PC-9 (cell line): ENCODE results near the gene TSHR. TPM values are rescaled to one million over a fixed set of nuclear protein-coding genes. Genes with fewer than 3 reads are reported as not detected.

Experiments
- BruUV-seq: library from RNA; stranded (reverse); fragments of 400-500 nt; replicated peaks from 2 replicates; lab custom pipeline; 2021; lab: Mats Ljungman, UMichigan
- CTCF ChIA-PET: fragments of 300-600 bp; sonication (Branson Sonifier 250); formaldehyde crosslinking; loops from one replicate; lab custom pipeline; 2022; ENCODE audit warnings: antibody characterized with exemption; lab: Charles Lee
- POLR2A ChIA-PET: fragments of 300-600 bp; sonication (Branson Sonifier 250); formaldehyde crosslinking; loops from one replicate; lab custom pipeline; 2022; ENCODE audit warnings: antibody characterized with exemption; ENCODE audit not compliant: unreplicated experiment; lab: Charles Lee
- DNase-seq, 2 experiments: peaks; one replicate each; pipeline versions ENCODE4 v3.0.0 to v3.0.0-alpha.2; 2015 to 2022; ENCODE audit warnings: mixed read lengths in 1 of 2
- H2AFZ ChIP-seq: fragments of 200-600 bp; sonication (generic); 2 replicates; pipeline ENCODE4 v1.8.1; 2017; ENCODE audit warnings: antibody characterized with exemption
- H3F3A ChIP-seq: fragments of 200-600 bp; sonication (generic); 2 replicates; pipeline ENCODE4 v1.8.1; 2017; ENCODE audit warnings: antibody characterized with exemption, mild to moderate bottlenecking, low read depth; ENCODE audit not compliant: insufficient read depth
- H3K27ac ChIP-seq: fragments of 200-600 bp; sonication (generic); 2 replicates; pipeline ENCODE4 v1.6.1; 2016; ENCODE audit warnings: mixed run types
- H3K27me3 ChIP-seq: fragments of 200-600 bp; sonication (generic); 2 replicates; pipeline ENCODE4 v1.6.1; 2016; ENCODE audit warnings: low read depth, mixed run types; ENCODE audit not compliant: insufficient read depth
- H3K36me3 ChIP-seq: fragments of 200-600 bp; sonication (generic); 2 replicates; pipeline ENCODE4 v1.6.1; 2016; ENCODE audit warnings: low read depth, mixed run types
- H3K4me1 ChIP-seq: fragments of 200-600 bp; sonication (generic); replicated peaks from 2 replicates; pipeline ENCODE4 v1.6.1; 2016; ENCODE audit warnings: mixed run types; ENCODE audit not compliant: insufficient read depth
- H3K4me2 ChIP-seq: fragments of 200-600 bp; sonication (generic); 2 replicates; pipeline ENCODE4 v1.6.1; 2017; ENCODE audit warnings: mixed run types
- H3K4me3 ChIP-seq: fragments of 200-600 bp; sonication (generic); 2 replicates; pipeline ENCODE4 v1.6.1; 2016; ENCODE audit warnings: mixed run types
- H3K79me2 ChIP-seq: fragments of 200-600 bp; sonication (generic); 2 replicates; pipeline ENCODE4 v1.6.1; 2017; ENCODE audit warnings: low read depth, mixed run types
- H3K9me2 ChIP-seq: fragments of 200-600 bp; sonication (generic); 2 replicates; pipeline ENCODE4 v1.8.1; 2017; ENCODE audit warnings: mild to moderate bottlenecking; ENCODE audit not compliant: insufficient read depth
- H3K9me3 ChIP-seq: fragments of 200-600 bp; sonication (generic); 2 replicates; pipeline ENCODE4 v1.8.1; 2016; ENCODE audit warnings: low read depth; ENCODE audit not compliant: insufficient read depth
- H4K20me1 ChIP-seq: fragments of 200-600 bp; sonication (generic); 2 replicates; pipeline ENCODE4 v1.8.1; 2017; ENCODE audit not compliant: insufficient read depth
- EZH2 ChIP-seq: fragments of 200-600 bp; sonication (generic); IDR thresholded peaks from 2 replicates; pipeline ENCODE4 v1.8.0; 2017; ENCODE audit warnings: antibody characterized with exemption, low read depth
- intact Hi-C: fragments of 100-400 bp; cut with micrococcal nuclease; formaldehyde crosslinking; loops from one replicate; pipeline ENCODE4 v1.10.0; 2022; ENCODE audit not compliant: unreplicated experiment
- total RNA-seq: library from RNA; stranded (reverse); gene quantifications from 2 replicates; pipeline ENCODE4 v1.2.3, GENCODE V29; 2021
- TF ChIP-seq, protein P1 (sequence below): fragments of 200-600 bp; sonication (generic); conservative IDR thresholded peaks from 2 replicates; pipeline ENCODE4 v1.6.1; 2017; ENCODE audit warnings: mixed run types, antibody characterized with exemption, mild to moderate bottlenecking, moderate library complexity

TSHR gene
- total RNA-seq, 1 experiment from 2014 or later, result not detected

DNA sequence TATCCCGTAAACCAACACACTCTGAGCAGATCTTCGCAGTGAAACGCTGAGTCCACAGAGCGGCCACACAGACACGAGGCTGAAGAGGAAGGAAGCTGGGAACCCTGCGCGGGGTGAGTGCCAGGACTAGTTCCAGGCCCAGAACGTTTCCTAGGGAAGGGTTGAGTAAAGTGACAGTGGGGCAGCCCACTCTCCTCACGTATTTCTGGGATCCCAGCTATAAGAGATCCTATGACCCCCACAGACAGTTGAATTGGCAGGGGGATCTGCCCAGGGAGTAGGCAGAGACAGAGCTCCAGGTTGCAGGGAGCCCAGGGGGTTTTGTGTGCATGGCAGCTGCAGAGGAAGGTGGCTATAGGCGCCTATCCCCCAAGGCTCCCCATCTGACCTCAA is 214.3 kb downstream of the TSHR start:
- Histone ChIP-seq H4K20me1 (no peaks in the 10 kb centered on the region), H3K27ac (no peak overlapping the region), H3K79me2 (no peaks in the 10 kb centered on the region), H3F3A (no peaks in the 10 kb centered on the region), H3K9me3 (no peaks in the 10 kb centered on the region), H3K27me3 (no peaks in the 10 kb centered on the region), H3K9me2 (no peaks in the 10 kb centered on the region), H3K4me2 (peak overlapping the region; percentile 71), H3K36me3 (no peaks in the 10 kb centered on the region), H3K4me3 (peak overlapping the region; percentile 54), H2AFZ (peak overlapping the region; percentile 89), H3K4me1 (no peaks in the 10 kb centered on the region)
- ChIA-PET POLR2A (no interaction called here), CTCF (interaction anchor here (0.8 to 1.0 kb wide), 2 partner anchors 195 to 228 kb away, joined by 3 read pairs; partner anchors contain the start of gene CEP128)
- intact Hi-C loops, result loop anchor here (1.0 to 10.0 kb wide), 3 partner anchors 173 to 1115 kb away; no protein-coding TSS in a partner anchor
- TF ChIP-seq, protein P1, sequence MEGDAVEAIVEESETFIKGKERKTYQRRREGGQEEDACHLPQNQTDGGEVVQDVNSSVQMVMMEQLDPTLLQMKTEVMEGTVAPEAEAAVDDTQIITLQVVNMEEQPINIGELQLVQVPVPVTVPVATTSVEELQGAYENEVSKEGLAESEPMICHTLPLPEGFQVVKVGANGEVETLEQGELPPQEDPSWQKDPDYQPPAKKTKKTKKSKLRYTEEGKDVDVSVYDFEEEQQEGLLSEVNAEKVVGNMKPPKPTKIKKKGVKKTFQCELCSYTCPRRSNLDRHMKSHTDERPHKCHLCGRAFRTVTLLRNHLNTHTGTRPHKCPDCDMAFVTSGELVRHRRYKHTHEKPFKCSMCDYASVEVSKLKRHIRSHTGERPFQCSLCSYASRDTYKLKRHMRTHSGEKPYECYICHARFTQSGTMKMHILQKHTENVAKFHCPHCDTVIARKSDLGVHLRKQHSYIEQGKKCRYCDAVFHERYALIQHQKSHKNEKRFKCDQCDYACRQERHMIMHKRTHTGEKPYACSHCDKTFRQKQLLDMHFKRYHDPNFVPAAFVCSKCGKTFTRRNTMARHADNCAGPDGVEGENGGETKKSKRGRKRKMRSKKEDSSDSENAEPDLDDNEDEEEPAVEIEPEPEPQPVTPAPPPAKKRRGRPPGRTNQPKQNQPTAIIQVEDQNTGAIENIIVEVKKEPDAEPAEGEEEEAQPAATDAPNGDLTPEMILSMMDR, result no peak
- TF ChIP-seq EZH2, result no peak
- no TSS peak for BruUV-seq
- peak in 1 of 2 experiments; percentile 11 for DNase-seq

DNA sequence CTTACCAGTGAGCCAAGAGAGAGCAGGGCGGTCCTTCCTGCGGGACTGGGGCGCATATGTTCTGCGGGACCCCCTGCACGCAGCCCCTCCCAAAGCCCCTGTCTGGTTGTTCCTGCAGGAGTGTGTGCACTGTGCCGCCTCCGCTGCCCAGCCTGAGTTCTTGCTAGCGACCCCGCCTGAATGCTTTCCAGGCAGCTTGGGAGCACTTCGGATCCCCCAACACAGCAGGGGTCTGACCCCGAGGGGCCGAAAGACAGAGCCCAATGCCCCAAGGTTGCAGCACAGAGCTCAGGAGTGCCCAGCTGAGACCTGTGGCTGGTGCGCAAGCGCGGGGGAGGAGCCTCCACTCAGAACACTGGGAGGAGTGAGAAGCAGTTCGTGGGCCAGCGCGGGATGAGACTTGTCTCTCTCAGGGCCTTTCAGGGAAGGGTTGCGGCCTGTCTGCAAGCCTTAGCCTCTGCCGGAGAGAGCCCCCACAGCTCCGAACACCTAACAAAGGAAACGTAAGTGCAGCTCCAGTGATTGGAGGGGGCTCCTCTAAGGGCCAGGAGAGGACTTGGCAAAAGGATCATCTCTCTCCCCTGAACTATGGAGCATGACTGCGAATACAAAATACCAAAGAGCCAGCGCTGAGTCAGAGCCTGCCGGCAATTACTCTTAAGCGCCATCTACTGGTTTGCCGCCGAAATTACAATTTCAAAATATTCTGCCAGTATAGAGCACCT is 214.8 kb downstream of the TSHR start:
- Histone ChIP-seq H3K9me3 (no peaks in the 10 kb centered on the region), H3K4me2 (peak overlapping the region; percentile 71), H2AFZ (peak overlapping the region; percentile 89), H4K20me1 (no peaks in the 10 kb centered on the region), H3K9me2 (no peaks in the 10 kb centered on the region), H3K4me1 (no peaks in the 10 kb centered on the region), H3K27me3 (no peaks in the 10 kb centered on the region), H3K36me3 (no peaks in the 10 kb centered on the region), H3K27ac (0 out of 2 replicates have a peak overlapping the region, but pooled peaks have one; percentile 16), H3K79me2 (no peaks in the 10 kb centered on the region), H3K4me3 (peak overlapping the region; percentile 54), H3F3A (no peaks in the 10 kb centered on the region)
- ChIA-PET CTCF (interaction anchor here (0.8 to 1.0 kb wide), 2 partner anchors 195 to 229 kb away, joined by 3 read pairs; partner anchors contain the start of gene CEP128), POLR2A (no interaction called here)
- peak; percentile 68 to 84 for DNase-seq
- TF ChIP-seq, protein P1, result peak; percentile 93
- TF ChIP-seq EZH2, result no peak
- BruUV-seq, result TSS peak; percentile 49
- intact Hi-C loops, result loop anchor here (1.0 to 10.0 kb wide), 3 partner anchors 173 to 1115 kb away; no protein-coding TSS in a partner anchor

GRCh38 chr14:81170829-81171195 is 215.4 kb downstream of the TSHR start:
- H3K27ac ChIP-seq, result no peak overlapping the region
- ChIA-PET CTCF (no interaction called here), POLR2A (no interaction called here)
- H3K27me3 ChIP-seq, result no peaks in the 10 kb centered on the region
- H3K9me2 ChIP-seq, result no peaks in the 10 kb centered on the region
- TF ChIP-seq, protein P1, result peak; percentile 47; the same call in 1 of the 2 replicates
- TF ChIP-seq EZH2, result no peak
- no peak for DNase-seq
- H3F3A ChIP-seq, result no peaks in the 10 kb centered on the region
- no peaks in the 10 kb centered on the region for H3K9me3 ChIP-seq
- no peaks in the 10 kb centered on the region for H3K4me1 ChIP-seq
- H4K20me1 ChIP-seq, result no peaks in the 10 kb centered on the region
- H2AFZ ChIP-seq, result no peak overlapping the region
- no peaks in the 10 kb centered on the region for H3K79me2 ChIP-seq
- H3K4me2 ChIP-seq, result peak overlapping the region; percentile 71; the same call in 1 of the 2 replicates
- intact Hi-C loops, result loop anchor here (1.0 to 10.0 kb wide), 3 partner anchors 174 to 1116 kb away; no protein-coding TSS in a partner anchor
- H3K36me3 ChIP-seq, result no peaks in the 10 kb centered on the region
- H3K4me3 ChIP-seq, result no peak overlapping the region
- BruUV-seq, result TSS peak; percentile 96
